NCI-H2171 (cell line): ENCODE results near the gene INHBE.
"Not testable (repeated sequence)": the region's sequence is repeated elsewhere in the genome, so short reads cannot be mapped to it uniquely, and the experiment has no call there.

ENCODE experiments used
- DNase-seq: peaks from one replicate; lab custom pipeline; 2025; lab: John Stamatoyannopoulos, UW

Gene INHBE

DNA sequence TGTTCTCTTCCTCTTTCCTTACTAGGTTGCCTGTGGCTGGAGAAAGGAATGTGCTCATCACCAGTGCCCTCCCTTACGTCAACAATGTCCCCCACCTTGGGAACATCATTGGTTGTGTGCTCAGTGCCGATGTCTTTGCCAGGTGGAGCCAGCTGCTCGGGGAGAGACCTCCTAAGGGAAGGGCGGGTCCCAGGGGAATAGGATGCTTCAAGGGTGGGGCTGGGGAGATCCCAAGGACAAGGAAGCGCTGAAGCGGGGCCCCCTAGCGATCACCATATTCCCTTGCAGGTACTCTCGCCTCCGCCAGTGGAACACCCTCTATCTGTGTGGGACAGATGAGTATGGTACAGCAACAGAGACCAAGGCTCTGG is 43.0 kb downstream of the INHBE start:
- DNase-seq = no peak

DNA sequence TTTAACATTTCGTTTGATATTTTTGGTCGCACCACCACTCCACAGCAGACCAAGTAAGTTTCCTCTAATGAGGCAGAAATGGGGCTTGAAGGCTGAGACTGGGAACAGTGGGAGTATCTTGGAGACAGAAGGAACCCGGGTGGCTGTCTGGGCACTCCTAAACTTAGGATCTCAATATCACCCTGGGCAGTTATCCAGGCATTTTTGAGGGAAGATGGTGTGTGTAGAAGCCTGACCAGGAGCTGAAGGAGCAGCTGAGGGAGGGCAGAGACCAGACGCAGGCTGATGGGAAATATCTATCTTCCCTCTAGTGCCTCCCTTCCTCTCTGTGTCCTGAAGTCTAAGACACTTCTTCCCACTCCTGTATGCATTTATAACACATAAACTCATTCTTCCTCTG is 43.5 kb downstream of the INHBE start:
- DNase-seq = no peak

DNA sequence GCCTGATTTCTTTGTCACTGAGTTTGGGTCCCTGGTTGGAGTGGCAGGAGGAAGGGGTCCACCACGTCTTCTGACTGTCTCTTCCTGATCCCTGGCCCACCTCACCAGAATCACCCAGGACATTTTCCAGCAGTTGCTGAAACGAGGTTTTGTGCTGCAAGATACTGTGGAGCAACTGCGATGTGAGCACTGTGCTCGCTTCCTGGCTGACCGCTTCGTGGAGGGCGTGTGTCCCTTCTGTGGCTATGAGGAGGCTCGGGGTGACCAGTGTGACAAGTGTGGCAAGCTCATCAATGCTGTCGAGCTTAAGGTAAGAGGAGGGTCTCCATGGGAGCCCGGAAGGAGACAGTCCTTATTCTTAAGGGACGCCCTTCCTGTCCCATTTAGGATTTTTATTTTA is 45.1 kb downstream of the INHBE start:
- no peak for DNase-seq

DNA sequence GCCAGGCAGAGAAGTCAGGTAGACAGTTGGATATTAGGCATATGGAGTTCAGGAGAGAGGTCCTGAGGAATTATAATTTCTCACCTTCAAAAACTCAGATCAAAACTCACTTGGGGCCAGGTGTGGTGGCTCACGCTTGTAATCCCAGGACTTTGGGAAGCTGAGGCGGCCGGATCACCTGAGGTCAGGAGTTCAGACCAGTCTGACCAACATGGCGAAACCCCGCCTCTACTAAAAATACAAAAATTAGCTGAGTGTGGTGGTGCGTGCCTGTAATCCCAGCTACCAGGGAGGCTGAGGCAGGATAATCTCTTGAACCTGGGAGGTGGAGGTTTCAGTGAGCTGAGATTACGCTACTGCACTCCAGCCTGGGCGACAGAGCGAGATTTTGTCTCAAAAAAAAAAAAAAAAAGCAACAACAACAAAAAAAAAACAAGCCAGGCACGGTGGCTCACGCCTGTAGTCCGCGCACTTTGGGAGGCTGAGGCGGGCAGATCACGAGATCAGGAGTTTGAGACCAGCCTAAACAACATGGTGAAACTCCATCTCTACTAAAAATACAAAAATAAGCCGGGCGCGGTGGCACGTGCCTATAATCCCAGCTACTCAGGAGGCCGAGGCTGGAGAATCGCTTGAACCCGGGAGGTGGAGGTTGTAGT is 47.3 kb downstream of the INHBE start:
- not testable (repeated sequence) for DNase-seq

DNA sequence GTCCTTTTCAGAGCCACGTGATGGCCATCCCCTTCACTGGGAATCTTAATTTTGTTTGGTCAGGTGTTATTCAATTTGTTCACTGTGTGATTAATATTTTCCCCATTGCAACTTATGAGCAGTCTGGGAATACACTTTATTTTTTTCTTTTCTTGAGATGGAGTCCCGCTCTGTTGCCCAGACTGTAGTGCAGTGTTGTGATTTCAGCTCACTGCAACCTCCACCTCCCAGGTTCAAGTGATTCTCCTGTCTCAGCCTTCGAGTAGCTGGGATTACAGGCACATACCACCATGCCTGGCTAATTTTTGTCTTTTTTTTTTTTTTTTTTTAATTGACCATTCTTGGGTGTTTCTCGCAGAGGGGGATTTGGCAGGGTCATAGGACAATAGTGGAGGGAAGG is 51.4 kb downstream of the INHBE start:
- DNase-seq = not testable (repeated sequence)
